ENCODE measurements around the gene BRME1. TPM values are rescaled to one million over a fixed set of nuclear protein-coding genes. Genes with fewer than 3 reads are reported as not detected.

Gene BRME1
- polyA plus RNA-seq, 2 of the 4 experiments (the other 2 are of a cell fraction): 0.12 to 1.2 TPM

DNA sequence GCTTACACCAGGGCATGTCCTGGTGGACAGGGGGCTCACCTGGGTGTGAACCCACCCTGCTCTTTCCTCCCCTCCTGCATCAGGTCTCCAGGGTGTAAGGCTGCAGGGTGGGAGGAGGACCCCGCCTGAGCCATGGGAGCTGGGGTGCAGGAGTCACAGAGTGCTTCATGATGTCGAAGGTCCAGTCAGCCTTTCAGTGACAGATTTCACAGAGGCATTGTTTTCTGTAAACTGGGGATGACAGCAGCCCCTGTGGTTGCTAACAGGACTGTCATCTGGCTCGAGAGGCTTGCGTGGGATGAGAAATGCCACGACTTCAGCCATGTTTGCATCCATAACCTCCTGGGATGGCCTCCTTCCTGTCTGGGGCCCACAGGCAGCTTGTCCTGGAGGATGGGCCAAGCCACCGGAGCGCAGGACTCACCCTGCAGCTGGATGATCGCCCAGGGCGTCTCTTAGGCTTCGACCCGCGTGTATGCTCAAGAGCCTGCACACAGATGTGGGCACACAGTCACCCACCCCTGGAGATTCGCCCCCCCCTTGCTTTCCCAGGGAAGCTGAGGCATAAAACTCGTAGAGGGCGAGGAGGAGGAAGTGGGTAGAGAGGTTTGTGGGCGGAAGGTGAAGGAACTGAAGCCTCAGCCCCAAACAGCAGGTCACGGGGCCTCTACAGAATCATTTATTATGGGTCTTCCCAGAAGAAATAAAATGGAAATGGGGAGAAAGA, 24.1 kb downstream of the BRME1 start:
- ChIA-PET POLR2A (interaction anchor here (2.2 kb wide), 1 partner anchor 190 kb away, joined by 5 read pairs; the partner anchor contains the start of gene MISP3), CTCF (interaction anchor here (0.8 to 3.6 kb wide), 11 partner anchors 12 to 255 kb away, joined by 3 to 30 read pairs (median 5); partner anchors contain the start of genes ASF1B, IL27RA and MISP3)
- Histone ChIP-seq H3K4me2 (no peak overlapping the region), H3K4me3 (no peak overlapping the region), H3K27ac (peak overlapping the region; percentile 96 to 100; a peak in 5 of 6 replicates), H3K9me3 (no peaks in the 10 kb centered on the region), H3K4me1 (peaks cover 13% of the 10 kb centered on the region)
- ATAC-seq: no peak
- TF ChIP-seq HOXA7 (CRISPR knock-in tag; IDR thresholded peaks at IDR 0.05) (no peak), JUN (IDR thresholded peaks at IDR 0.05) (no peak), ZC3H11A (IDR thresholded peaks at IDR 0.05) (no peak), ZNF302 (CRISPR knock-in tag; IDR thresholded peaks at IDR 0.05) (no peak), HDAC2 (IDR thresholded peaks at IDR 0.05) (no peak), NFE2L2 (conservative IDR thresholded peaks at IDR 0.05; ENCODE audit: low read length) (no peak), CHD2 (IDR thresholded peaks at IDR 0.05; ENCODE audit: low read length, partially characterized antibody) (no peak), SREBF2 (IDR thresholded peaks at IDR 0.05) (no peak), HOXB13 (CRISPR knock-in tag; IDR thresholded peaks at IDR 0.05; ENCODE audit: low read depth) (no peak), MYC (IDR thresholded peaks at IDR 0.05; ENCODE audit: borderline replicate concordance, low read length) (no peak), SMC3 (IDR thresholded peaks at IDR 0.05) (no peak), POLR2A (IDR thresholded peaks at IDR 0.05; ENCODE audit: low read length) (no peak)
- TF ChIP-seq, protein P1, sequence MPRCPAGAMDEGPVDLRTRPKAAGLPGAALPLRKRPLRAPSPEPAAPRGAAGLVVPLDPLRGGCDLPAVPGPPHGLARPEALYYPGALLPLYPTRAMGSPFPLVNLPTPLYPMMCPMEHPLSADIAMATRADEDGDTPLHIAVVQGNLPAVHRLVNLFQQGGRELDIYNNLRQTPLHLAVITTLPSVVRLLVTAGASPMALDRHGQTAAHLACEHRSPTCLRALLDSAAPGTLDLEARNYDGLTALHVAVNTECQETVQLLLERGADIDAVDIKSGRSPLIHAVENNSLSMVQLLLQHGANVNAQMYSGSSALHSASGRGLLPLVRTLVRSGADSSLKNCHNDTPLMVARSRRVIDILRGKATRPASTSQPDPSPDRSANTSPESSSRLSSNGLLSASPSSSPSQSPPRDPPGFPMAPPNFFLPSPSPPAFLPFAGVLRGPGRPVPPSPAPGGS (IDR thresholded peaks at IDR 0.05): no peak
- 93% methylated on average over 9 of the region's 17 CpGs for WGBS (ENCODE audit: missing lambda C conversion rate)
- no peak for FAIRE-seq
- DNase-seq (ENCODE audit: low read depth in 1 of 2, low spot score in 1 of 2): no peak

GRCh38 chr19:13881251-13881691, 24.6 kb downstream of the BRME1 start:
- POLR2A ChIA-PET: interaction anchor here (0.5 to 2.2 kb wide), 2 partner anchors 90 to 191 kb away, joined by 3 to 5 read pairs; partner anchors contain the start of gene MISP3
- no peak overlapping the region for H3K4me3 ChIP-seq
- peak overlapping the region; percentile 96 to 100 for H3K27ac ChIP-seq
- DNase-seq (ENCODE audit: low read depth in 1 of 2, low spot score in 1 of 2) (no peak), FAIRE-seq (no peak), ATAC-seq (no peak)
- no peaks in the 10 kb centered on the region for H3K9me3 ChIP-seq
- CTCF ChIA-PET: interaction anchor here (0.8 to 3.6 kb wide), 21 partner anchors 8 to 255 kb away, joined by 3 to 30 read pairs (median 4); partner anchors contain the start of genes ASF1B, IL27RA and MISP3
- H3K4me2 ChIP-seq: no peak overlapping the region; the same call in 2 of the 3 replicates
- TF ChIP-seq REST (IDR thresholded peaks at IDR 0.05): no peak
- no peak for TF ChIP-seq NR3C1 (IDR thresholded peaks at IDR 0.05)
- TF ChIP-seq, protein P2, sequence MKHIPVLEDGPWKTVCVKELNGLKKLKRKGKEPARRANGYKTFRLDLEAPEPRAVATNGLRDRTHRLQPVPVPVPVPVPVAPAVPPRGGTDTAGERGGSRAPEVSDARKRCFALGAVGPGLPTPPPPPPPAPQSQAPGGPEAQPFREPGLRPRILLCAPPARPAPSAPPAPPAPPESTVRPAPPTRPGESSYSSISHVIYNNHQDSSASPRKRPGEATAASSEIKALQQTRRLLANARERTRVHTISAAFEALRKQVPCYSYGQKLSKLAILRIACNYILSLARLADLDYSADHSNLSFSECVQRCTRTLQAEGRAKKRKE (CRISPR knock-in tag; IDR thresholded peaks at IDR 0.05; ENCODE audit: low read depth): no peak
- TF ChIP-seq, protein P3, sequence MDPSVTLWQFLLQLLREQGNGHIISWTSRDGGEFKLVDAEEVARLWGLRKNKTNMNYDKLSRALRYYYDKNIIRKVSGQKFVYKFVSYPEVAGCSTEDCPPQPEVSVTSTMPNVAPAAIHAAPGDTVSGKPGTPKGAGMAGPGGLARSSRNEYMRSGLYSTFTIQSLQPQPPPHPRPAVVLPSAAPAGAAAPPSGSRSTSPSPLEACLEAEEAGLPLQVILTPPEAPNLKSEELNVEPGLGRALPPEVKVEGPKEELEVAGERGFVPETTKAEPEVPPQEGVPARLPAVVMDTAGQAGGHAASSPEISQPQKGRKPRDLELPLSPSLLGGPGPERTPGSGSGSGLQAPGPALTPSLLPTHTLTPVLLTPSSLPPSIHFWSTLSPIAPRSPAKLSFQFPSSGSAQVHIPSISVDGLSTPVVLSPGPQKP (IDR thresholded peaks at IDR 0.05; ENCODE audit: low read depth, low read length): no peak
- TF ChIP-seq ZC3H11A (IDR thresholded peaks at IDR 0.05): no peak
- TF ChIP-seq USF2 (IDR thresholded peaks at IDR 0.05): no peak
- TF ChIP-seq E2F6 (IDR thresholded peaks at IDR 0.05; ENCODE audit: borderline replicate concordance, low read depth): no peak
- TF ChIP-seq HOXB5 (CRISPR knock-in tag; IDR thresholded peaks at IDR 0.05): no peak
- no peak for TF ChIP-seq NPAS2 (CRISPR knock-in tag; IDR thresholded peaks at IDR 0.05; ENCODE audit: borderline replicate concordance)
- no peak for TF ChIP-seq GATA3 (IDR thresholded peaks at IDR 0.05; ENCODE audit: borderline replicate concordance)
- TF ChIP-seq, protein P4, sequence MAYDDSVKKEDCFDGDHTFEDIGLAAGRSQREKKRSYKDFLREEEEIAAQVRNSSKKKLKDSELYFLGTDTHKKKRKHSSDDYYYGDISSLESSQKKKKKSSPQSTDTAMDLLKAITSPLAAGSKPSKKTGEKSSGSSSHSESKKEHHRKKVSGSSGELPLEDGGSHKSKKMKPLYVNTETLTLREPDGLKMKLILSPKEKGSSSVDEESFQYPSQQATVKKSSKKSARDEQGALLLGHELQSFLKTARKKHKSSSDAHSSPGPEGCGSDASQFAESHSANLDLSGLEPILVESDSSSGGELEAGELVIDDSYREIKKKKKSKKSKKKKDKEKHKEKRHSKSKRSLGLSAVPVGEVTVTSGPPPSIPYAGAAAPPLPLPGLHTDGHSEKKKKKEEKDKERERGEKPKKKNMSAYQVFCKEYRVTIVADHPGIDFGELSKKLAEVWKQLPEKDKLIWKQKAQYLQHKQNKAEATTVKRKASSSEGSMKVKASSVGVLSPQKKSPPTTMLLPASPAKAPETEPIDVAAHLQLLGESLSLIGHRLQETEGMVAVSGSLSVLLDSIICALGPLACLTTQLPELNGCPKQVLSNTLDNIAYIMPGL (CRISPR knock-in tag; IDR thresholded peaks at IDR 0.05; ENCODE audit: borderline replicate concordance): no peak
- peaks cover 13% of the 10 kb centered on the region for H3K4me1 ChIP-seq
- 81% methylated on average over 9 of the region's 12 CpGs for WGBS (ENCODE audit: missing lambda C conversion rate)

All from A549 (cell line).